HG03457 (cell line): ENCODE measurements around the gene TTC27.
"Not testable (repeated sequence)": the region's sequence is repeated elsewhere in the genome, so short reads cannot be mapped to it uniquely, and the experiment has no call there.

Experiments used
- ATAC-seq: cut with Tn5 transposase; IDR thresholded peaks from one replicate; pipeline ENCODE4 v1.9.1; 2021; ENCODE audit warnings: moderate number of reproducible peaks; ENCODE audit not compliant: unreplicated experiment

TTC27 gene

GRCh38 chr2:32844253-32844652, 216.4 kb downstream of the TTC27 start:
- no peak for ATAC-seq

GRCh38 chr2:32846274-32846673, 218.4 kb downstream of the TTC27 start:
- not testable (repeated sequence) for ATAC-seq

GRCh38 chr2:32847734-32848133, 219.9 kb downstream of the TTC27 start:
- ATAC-seq, result no peak

GRCh38 chr2:32849456-32850194, 221.8 kb downstream of the TTC27 start:
- no peak for ATAC-seq

- ATAC-seq, result no peak
Measured at GRCh38 chr2:32851777-32852439, 224.1 kb downstream of the TTC27 start.

GRCh38 chr2:32852856-32853255, 225.0 kb downstream of the TTC27 start:
- ATAC-seq, result no peak

- no peak for ATAC-seq
Measured at GRCh38 chr2:32856891-32857290, 229.0 kb downstream of the TTC27 start.

GRCh38 chr2:32858713-32859112, 230.9 kb downstream of the TTC27 start:
- no peak for ATAC-seq

- no peak for ATAC-seq
Measured at GRCh38 chr2:32860385-32860784, 232.5 kb downstream of the TTC27 start.

GRCh38 chr2:32862269-32863055, 234.6 kb downstream of the TTC27 start:
- no peak for ATAC-seq

GRCh38 chr2:32863326-32863725, 235.5 kb downstream of the TTC27 start:
- no peak for ATAC-seq

GRCh38 chr2:32863803-32864202, 236.0 kb downstream of the TTC27 start:
- no peak for ATAC-seq

GRCh38 chr2:32864334-32865111, 236.7 kb downstream of the TTC27 start:
- no peak for ATAC-seq

GRCh38 chr2:32865399-32866068, 237.7 kb downstream of the TTC27 start:
- no peak for ATAC-seq

- ATAC-seq, result not testable (repeated sequence)
Measured at GRCh38 chr2:32866462-32866861, 238.6 kb downstream of the TTC27 start.
